WERI-Rb-1 (cell line): ENCODE measurements around the gene PLAGL2.
"Not testable (repeated sequence)": the region's sequence is repeated elsewhere in the genome, so short reads cannot be mapped to it uniquely, and the experiment has no call there.

Source experiments
- DNase-seq: peaks from one replicate; pipeline ENCODE4 v3.0.0-alpha.2; 2020
- H3K27ac ChIP-seq: fragments of 250-450 bp; sonication (Bioruptor Pico); 2 replicates; pipeline ENCODE4 v1.5.1; 2020; ENCODE audit warnings: mild to moderate bottlenecking, moderate library complexity
- H3K27me3 ChIP-seq: fragments of 250-450 bp; sonication (Bioruptor Pico); 2 replicates; pipeline ENCODE4 v1.5.1; 2021; ENCODE audit warnings: mild to moderate bottlenecking, low read depth, moderate library complexity; ENCODE audit not compliant: insufficient read depth, severe bottlenecking
- H3K36me3 ChIP-seq: fragments of 250-450 bp; sonication (Bioruptor Pico); 2 replicates; pipeline ENCODE4 v1.5.1; 2020; ENCODE audit warnings: mild to moderate bottlenecking, moderate library complexity
- H3K4me3 ChIP-seq: 2 replicates; pipeline ENCODE4 v1.5.1; 2011; ENCODE audit warnings: low read depth, mild to moderate bottlenecking, control low read depth, low read length
- H3K9me3 ChIP-seq: fragments of 250-450 bp; sonication (Bioruptor Pico); 2 replicates; pipeline ENCODE4 v1.5.1; 2021; ENCODE audit warnings: mild to moderate bottlenecking, moderate library complexity; ENCODE audit not compliant: severe bottlenecking
- CTCF ChIP-seq: IDR thresholded peaks from 2 replicates; pipeline ENCODE4 v1.5.1; 2011; ENCODE audit warnings: low read depth, mild to moderate bottlenecking, control low read depth, inconsistent platforms, low read length

The PLAGL2 gene

GRCh38 chr20:32207626-32208498 lies at the start of gene PLAGL2, which contains the start of gene POFUT1:
Gene PLAGL2 (minus strand): TSS chr20:32207743. CDS start chr20:32202178, 5,565 bp downstream.
Gene POFUT1 (plus strand): TSS chr20:32207880. CDS start chr20:32207942, 62 bp downstream.
- TF ChIP-seq CTCF: peak; percentile 36; the same call in 1 of the 2 replicates
- Histone ChIP-seq H3K36me3 (peaks cover 43% of the 10 kb centered on the region), H3K4me3 (peak within 1 kb of the TSS; percentile 95), H3K27me3 (no peaks in the 10 kb centered on the region), H3K9me3 (no peaks in the 10 kb centered on the region), H3K27ac (peak within 1 kb of the TSS; percentile 94)
- peak; percentile 85 for DNase-seq

- DNase-seq: no peak
- TF ChIP-seq CTCF: no peak
- Histone ChIP-seq H3K27me3 (no peaks in the 10 kb centered on the region), H3K4me3 (no peak overlapping the region), H3K27ac (no peak overlapping the region), H3K36me3 (no peaks in the 10 kb centered on the region), H3K9me3 (no peaks in the 10 kb centered on the region)
These were observed 44.6 kb upstream of the PLAGL2 start for GRCh38 chr20:32252189-32252588.

GRCh38 chr20:32251470-32251869 lies 43.9 kb upstream of the PLAGL2 start:
- no peak for TF ChIP-seq CTCF
- Histone ChIP-seq H3K4me3 (no peak overlapping the region), H3K27ac (no peak overlapping the region), H3K27me3 (no peaks in the 10 kb centered on the region), H3K9me3 (no peaks in the 10 kb centered on the region), H3K36me3 (no peaks in the 10 kb centered on the region)
- DNase-seq: no peak

- no peak overlapping the region for H3K27ac ChIP-seq
- no peak for DNase-seq
- H3K9me3 ChIP-seq: no peaks in the 10 kb centered on the region
- no peaks in the 10 kb centered on the region for H3K27me3 ChIP-seq
- TF ChIP-seq CTCF: no peak
- no peaks in the 10 kb centered on the region for H3K36me3 ChIP-seq
- no peak overlapping the region for H3K4me3 ChIP-seq
These were observed 41.6 kb upstream of the PLAGL2 start for GRCh38 chr20:32249030-32249738.

GRCh38 chr20:32248043-32248442 lies 40.5 kb upstream of the PLAGL2 start:
- TF ChIP-seq CTCF: no peak
- Histone ChIP-seq H3K9me3 (no peaks in the 10 kb centered on the region), H3K27me3 (no peaks in the 10 kb centered on the region), H3K27ac (no peak overlapping the region), H3K36me3 (no peaks in the 10 kb centered on the region), H3K4me3 (no peak overlapping the region)
- no peak for DNase-seq

- DNase-seq, H3K4me3 ChIP-seq, H3K27me3 ChIP-seq, H3K9me3 ChIP-seq, H3K36me3 ChIP-seq, H3K27ac ChIP-seq: not testable (repeated sequence)
These were observed 38.7 kb upstream of the PLAGL2 start for GRCh38 chr20:32246208-32246607.
